Superior temporal gyrus (tissue), 1 donor: ENCODE data around the gene NR2E3.

Source experiments
- DNase-seq: peaks from one replicate; pipeline ENCODE4 v3.0.0-alpha.2; 2016; ENCODE audit errors: extremely low spot score

The NR2E3 gene

DNA sequence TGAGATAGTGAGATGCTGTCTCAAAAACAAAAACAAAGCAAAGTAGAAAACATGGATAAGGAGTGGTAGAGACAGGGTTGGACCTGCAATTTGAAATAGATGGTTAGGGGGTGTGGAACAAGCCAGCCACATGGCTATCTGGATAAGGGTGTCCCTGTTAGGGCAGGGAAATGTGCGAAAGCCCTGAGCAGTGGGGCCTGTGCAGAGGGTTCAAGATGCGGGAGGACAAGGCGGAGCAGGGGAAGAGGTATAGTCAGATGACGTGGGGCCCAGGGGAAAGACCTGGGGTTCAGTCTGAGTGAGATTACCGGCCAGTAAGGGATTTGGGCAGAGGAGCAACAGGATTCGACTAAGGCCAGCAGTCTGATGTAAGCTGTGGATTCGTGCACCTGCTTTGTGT is 18.4 kb upstream of the NR2E3 start:
- DNase-seq, result no peak

DNA sequence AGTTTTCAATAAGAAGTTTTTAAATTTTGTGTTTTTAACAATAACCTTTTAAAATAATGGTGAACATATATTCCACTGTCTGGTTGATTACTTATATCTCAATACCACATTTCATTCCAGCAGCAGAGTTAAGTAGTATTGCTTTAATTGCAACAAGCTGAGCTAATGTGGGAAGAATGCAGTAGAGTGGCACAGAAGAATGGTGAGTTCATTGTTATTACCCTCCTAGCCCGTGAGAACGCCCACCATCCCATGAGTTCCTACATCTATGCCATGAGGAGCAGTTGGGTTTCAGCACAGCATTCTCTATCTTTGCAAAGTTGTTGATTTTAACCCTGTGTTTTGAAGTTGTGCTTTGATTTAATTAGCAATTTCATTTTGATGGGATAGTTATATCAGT is 17.8 kb upstream of the NR2E3 start:
- no peak for DNase-seq

DNA sequence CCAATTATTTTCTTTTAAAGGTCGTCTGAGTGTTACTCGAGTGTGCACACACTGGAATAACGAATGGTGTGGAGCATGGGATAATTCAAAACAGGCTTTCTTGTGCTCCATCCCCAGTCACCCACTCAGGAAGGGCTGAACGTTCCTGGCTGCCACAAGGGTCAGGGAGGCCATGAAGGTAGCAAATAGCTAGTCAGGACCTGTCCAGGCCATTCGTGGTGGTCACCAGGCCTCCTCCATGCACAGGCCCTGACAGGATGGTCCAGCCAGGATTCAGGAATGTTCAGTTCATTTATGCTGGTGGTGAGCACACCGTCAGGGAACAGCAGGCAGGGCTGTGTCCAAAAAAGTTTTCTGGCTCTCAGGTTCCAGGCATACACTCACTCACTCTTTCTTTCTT is 11.7 kb upstream of the NR2E3 start:
- no peak for DNase-seq

DNA sequence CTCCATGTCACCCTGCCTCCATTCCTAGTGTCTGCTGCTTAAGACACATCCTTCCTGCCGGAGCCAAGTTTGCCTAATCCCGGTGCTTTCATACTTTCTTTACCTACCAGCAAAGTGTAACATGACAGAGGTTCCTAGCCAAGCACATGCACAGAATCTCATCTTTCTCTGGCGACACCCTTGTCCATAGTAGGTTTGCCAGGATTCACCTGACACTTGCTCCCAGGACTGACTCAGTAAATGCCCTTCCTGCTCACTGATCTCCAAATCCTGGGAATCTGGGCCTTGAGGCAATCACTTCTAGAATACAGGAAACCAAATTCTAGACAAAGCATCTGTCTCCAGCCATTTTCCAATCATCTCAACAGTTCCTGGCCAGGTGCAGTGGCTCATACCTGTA is 10.2 kb upstream of the NR2E3 start:
- no peak for DNase-seq

DNA sequence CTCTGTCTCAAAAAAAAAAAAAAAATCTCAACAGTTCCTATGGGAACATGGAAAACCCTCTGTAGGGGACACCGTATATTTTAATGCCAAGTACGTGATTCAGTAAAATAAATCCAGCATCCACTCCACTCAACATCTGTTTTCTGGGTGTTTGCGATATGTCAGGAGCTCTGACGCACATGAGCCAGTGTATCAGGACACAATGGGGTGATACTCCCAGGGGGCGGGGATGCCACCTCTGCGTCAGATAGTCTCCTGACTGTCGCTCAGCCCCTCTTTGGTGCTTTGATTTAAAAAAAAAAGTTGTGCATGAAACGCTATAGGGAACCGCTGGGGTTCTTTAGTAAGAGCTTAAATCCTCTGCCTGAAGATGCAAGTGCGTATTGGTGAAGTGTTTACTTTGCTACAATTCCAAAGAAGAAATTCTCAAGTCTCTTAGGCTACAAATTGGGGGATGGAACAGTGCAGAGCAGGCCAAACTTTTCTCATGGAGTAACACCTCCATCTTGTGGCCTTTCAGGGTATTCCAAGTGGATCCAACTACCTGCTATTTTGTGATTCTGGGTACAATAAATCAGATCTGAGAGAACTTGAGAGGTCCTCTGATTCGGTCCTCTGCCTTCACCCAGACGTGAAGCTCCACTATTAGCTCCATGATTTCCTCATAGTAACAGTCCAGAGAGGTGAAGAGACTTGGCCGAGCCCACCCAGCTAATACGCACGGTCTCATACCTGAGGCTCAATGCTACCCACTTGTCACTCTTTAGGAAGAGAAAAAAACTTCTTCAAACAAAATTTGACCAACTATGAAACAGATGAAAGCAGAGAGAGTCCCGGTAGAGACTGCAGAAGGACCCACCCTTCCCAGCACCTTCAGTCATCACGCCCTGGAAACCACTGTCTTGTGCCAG is 9.3 kb upstream of the NR2E3 start:
- peak; percentile 87 for DNase-seq

DNA sequence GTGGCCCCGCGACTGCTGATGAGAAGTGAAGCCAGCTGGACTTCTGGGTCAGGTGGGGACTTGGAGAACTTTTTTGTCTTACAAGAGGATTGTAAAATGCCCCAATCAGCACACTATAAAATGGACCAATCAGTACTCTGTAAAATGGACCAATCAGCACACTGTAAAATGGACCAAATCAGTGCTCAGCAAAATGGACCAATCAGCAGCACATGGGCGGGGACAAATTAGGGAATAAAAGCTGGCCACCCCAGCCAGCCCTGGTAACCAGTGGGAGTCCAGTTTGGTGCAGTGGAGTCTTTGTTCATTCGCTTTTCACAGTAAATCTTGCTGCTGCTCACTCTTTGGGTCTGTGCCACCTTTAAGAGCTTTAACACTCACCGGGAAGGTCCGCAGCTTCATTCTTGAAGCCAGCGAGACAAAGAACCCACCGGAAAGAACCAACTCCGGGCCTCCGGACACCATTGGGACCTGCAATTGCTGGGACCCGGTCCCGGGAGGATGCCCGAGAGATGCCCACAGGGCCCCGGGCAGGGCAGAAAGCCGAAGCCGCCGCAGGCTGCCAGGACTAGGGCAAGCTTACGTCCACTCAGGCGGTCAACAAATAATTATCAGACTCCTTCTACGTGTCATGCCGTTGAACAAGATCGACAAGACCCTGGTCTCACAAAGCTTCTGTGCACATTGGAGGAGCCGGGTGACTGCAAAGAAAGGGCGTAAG is 8.3 kb upstream of the NR2E3 start:
- DNase-seq, result no peak

DNA sequence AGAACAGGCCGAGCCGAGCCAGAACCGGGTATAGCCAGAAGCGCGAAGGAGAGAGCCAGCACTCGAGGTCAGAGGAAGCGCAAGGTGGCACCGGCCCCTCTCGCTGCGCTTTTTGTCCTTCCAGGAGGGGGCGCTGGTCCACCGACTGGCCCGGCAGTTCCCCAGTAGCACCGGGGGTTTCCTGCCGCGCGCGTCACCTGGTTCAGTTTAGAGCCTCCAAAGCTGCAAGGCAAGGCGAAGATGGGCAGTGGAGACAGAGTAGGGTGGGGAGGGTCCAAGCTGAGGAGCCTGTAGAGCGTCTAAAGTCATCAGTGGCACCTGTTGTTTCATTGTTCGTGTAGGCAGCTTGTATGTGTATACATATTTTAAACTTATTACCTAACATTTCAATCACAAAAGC is 7.6 kb upstream of the NR2E3 start:
- no peak for DNase-seq

DNA sequence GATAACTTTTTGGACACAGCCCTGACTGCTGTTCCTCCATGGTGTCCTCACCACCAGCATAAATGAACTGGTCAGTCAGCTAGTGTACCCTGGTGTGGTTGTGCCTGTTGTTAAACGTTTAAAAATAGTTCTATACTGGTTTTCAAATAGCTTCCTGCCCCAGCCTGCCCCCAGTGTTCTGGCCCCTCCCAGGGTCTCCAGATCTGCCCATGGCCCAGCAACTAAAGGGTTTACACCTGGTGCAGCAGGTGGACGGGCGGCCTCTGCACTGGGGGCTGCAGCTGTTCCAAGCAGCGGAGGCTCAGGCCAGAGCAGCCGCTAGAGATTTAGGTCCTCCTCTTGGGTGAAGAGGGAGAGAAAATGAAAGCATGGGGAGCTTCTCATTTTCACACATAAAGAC is 6.1 kb upstream of the NR2E3 start:
- DNase-seq, result no peak

DNA sequence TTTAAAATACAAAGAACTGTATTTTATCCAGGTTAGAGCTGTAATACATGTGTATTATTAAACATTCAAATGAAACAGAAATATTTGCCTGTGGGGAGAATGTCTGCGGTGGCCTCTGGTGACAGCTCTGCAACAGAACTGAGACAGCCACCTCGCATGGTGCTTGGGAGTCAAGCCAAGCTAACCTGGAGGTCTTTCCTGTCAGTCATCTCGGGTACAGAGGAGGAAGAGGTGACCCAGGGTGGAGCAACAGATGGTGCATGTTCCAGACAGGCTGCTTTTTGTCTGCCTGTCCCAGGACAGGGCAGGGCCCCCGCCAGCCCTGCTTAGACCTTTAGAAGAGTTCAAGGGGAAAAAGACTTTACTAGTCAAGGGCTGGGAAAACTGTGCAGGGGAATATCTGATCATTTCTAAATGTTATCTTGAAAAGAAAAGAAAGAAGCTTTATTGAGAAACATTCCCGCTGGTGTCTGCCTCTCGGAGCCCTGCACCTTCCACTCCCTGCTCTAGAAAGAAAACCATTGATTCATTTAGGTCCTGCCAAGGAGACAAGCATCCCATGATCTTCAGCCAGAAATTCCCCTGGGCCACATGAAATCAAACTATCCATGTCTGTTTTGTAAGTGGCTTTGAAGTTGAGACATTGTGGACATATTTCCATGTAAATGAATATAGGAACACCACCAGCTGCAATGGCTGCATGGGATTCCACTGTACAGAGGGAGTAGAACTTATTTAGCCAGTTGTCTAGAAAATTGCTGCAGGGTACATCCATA is 5.5 kb upstream of the NR2E3 start:
- DNase-seq, result no peak

DNA sequence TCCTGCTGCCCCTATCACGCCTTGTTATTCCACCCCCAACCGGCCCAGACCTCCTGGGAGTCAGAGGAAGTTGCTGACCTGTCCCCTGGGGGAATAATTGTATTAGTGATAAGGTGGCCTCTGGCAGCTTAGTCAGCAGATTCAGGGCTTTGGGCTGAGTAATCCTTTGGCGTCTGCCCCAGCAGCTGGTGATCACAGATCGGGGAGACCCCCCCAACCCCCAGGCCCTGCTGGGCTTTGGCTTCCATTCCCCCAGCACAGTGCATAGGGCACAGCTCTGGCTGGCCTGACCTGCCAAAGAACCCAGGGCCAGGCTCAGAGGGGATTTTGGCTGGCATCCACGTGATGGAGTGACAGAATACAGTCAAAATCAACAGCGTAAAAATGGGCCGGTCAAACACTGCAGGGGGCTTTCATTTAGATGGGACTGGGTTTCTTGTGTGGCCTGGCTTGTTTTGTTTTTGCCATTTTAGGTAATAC is 3.9 kb upstream of the NR2E3 start:
- DNase-seq, result no peak

DNA sequence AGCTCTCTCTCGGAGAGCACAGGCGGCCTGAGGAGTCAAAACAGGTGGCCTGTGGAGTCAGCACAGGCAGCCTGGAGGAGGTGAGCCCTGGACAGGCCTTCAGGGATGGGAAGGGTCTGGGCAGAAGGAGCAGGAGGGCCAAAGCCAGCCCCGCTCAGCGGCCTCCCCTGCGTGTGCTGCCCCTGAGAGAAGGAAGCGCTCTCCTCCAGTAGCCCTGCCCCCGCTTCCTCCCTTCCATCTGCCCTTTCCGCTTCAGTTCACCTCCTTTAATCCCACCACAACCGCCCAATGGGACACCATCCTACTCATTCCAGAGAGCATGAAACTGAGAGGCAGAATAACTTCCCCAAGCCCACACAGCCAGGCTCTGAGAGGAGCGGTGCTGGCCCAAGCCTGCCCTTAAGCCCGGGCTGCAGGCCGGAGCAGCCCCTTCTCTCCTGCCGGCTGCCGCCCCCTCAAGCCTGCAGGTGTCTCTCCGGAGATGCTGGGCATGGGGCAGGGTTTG is 3.2 kb upstream of the NR2E3 start:
- DNase-seq, result no peak

DNA sequence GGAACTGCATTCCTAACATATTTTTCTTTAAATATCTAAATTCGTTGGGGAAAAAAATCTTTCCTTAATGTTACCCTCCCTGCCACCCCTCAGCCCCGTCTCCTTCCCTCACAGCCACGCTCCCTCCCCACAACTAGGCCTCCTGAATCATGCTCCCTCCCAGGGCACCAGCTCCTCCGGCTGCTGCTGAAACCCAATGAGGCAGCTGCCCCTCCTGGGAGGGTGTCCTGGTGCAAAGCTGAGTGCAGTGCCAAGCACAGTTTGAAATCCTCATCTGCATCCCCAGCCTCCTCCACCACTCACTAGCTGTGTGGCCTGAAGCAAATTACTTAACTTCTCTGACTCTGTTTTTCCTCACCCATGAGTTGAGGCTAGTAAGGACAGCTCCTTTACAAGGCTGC is 2.7 kb upstream of the NR2E3 start:
- no peak for DNase-seq

DNA sequence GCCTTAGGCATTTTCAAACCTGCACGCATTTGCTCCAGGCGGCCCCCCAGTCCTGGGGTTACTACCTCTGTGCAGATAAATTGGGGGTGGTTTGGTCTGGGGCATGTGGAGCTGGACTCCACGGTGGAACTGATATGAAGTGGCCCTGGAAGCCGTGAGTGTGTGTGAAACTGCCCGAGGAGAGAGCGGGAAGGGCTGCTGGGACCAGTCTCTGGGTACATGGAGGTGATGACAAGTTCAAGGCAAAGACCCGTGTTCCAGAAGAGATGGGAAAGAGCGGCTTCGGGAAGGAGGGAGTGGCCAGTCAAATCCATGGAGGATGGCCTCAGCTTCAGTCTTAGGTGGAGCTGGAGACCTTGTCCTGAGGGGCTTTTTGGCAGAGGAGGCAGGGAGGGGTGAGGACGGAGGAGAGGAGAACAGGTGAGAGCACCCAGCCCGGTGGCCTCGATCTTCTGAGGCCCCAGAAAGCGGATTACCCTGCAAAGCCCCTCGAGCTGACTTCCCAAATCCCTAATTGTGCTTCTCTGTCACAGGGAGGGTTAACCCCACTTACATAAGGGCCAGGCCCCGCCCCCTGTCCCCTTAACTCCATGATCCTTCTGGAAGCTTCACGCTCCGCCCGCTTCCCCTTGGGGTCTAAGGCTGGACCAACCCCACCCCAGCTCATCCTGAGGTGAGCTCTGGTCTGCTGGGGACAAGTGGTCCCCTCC is 1.9 kb upstream of the NR2E3 start:
- no peak for DNase-seq

DNA sequence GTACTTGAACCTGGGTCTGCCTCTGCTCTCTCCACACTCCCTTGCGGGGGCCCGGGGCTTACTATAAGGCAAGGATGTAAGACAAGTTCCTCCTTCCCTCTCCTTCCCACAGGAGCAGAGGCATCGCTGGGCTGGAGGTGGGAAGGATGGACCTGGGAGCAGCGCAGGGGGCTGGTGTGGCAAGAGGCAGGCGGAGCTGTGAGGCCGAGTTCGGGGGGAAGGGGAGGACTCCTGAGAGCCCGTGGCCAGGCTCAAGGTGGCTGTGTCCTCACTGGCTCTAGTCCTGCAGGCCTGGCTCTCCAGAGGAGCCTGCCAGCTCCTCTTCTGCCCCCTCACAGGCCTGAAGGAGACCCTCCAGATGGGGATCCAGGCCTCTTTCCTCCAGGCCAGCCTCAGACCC is 1.0 kb upstream of the NR2E3 start:
- no peak for DNase-seq

DNA sequence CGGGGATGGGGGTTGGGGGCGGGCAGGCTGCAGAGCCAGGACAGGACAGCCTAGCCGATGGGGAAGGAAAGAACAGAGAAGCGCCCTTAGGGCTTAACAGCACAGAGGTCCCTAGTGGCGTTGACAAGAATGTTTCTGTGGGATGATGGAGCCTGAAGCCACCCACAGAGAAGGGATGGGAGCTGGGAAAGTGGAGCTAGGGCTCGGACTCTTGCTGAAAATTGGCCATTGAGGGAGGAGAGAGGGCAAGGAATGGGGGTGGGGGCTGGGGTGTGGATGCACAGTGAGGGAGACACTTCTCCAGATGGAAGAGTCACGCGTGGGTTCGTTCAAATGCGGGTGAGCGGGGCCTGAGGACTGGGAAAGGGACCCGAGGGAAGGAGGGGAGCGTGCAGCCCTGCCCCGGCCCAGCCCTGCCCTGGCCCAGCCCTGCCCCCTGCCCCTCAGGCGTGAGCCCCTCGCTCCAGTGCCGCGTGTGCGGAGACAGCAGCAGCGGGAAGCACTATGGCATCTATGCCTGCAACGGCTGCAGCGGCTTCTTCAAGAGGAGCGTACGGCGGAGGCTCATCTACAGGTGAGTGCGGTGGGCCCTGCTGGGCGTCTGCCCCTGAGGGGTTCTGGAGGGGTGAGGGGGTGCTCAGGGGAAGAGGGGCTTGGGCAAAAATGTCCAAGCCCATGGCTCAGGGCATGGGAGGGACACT is 832 bp downstream of the NR2E3 start:
- DNase-seq, result no peak

DNA sequence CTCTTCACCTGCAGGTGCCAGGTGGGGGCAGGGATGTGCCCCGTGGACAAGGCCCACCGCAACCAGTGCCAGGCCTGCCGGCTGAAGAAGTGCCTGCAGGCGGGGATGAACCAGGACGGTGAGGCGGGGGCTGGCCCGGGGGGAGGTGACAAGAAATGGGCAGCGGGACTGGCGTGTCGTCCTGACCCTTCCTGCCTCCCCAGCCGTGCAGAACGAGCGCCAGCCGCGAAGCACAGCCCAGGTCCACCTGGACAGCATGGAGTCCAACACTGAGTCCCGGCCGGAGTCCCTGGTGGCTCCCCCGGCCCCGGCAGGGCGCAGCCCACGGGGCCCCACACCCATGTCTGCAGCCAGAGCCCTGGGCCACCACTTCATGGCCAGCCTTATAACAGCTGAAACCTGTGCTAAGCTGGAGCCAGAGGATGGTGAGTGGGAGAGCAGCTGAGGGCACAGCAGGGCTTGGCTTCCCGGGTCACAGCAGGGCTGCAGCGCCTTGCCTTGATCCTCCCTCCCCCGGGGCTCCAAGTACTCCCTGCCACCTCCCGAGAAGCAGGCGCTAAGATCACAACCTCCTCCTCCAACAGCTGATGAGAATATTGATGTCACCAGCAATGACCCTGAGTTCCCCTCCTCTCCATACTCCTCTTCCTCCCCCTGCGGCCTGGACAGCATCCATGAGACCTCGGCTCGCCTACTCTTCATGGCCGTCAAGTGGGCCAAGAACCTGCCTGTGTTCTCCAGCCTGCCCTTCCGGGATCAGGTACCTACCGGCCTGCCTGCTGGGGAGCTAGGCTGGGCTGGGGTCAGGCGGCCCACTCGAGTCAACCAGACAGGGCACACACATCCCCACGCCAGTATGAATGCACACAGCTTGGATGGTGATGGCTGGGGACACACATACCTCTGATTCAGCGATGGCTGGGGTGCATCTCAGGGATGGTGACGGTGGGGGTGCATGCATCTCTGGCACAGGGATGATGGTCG is 1.7 kb downstream of the NR2E3 start:
- no peak for DNase-seq

DNA sequence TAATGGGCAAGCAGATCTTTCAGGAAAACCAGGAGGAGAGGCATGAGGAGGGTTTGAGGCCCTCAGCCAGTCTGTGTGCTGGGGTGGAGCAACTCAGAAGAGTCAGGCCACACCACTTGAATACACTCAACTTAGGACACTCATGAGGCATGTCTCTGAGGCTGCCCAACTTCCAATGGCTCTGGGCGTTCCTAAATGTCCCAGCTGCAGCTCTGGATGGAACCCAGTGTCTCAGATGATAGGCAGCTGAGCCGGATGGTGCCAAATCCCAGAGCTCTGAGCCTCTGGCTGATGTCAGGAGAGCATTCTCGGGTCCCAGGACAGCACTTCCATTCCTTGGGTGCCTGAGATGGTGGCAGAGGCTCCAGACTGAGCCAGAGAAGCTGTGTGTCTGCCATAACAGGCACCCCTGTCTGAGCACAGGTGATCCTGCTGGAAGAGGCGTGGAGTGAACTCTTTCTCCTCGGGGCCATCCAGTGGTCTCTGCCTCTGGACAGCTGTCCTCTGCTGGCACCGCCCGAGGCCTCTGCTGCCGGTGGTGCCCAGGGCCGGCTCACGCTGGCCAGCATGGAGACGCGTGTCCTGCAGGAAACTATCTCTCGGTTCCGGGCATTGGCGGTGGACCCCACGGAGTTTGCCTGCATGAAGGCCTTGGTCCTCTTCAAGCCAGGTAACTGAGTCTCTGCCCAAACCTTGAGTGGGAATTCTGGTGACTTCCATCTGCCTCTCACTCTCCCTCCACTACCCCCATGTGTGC is 2.8 kb downstream of the NR2E3 start:
- DNase-seq, result no peak

DNA sequence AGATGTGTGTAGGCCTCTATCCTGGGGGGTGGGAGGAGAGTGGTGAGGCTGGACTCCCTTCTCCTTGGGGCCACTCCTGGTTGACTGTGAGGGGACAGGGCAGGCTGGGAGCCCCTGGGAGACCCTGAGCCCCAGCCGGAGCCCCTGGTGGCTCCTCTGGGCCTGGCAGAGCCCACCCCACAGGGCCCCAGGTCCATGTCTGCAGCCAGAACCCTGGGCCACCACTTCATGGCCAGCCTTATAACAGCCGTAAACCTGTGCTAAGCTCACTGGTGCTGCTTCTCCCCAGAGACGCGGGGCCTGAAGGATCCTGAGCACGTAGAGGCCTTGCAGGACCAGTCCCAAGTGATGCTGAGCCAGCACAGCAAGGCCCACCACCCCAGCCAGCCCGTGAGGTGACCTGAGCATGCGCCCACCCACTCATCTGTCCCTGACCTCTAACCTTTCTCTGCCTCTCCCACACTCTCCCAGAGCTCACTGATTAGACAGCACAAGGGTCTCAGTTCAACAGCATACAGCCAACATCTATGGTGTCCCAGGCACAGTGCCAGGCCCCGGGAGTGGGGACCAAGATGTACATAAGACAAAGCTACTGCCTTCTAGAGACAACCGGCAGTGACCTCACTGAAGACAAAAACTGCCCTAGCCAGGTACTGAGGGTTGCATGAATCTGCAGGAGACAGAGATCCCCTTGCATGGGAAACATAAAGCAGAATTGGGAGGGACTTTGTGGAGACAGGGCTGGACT is 3.5 kb downstream of the NR2E3 start:
- no peak for DNase-seq
